Nephron progenitor cell (in vitro differentiated cells): ENCODE data around the gene VSIG10L.

ENCODE experiments used
- DNase-seq: peaks from one replicate; pipeline ENCODE4 v3.0.0; 2021
- H3K27ac Mint-ChIP-seq: 2 replicates; pipeline ENCODE4 v1.8.0; 2021; ENCODE audit warnings: mild to moderate bottlenecking, moderate library complexity, mixed read lengths
- H3K27me3 Mint-ChIP-seq: 2 replicates; pipeline ENCODE4 v1.8.0; 2021; ENCODE audit warnings: mild to moderate bottlenecking, low read depth, mixed read lengths; ENCODE audit not compliant: poor library complexity
- H3K36me3 Mint-ChIP-seq: 2 replicates; pipeline ENCODE4 v1.8.0; 2021; ENCODE audit warnings: low read depth, mixed read lengths
- H3K4me1 Mint-ChIP-seq: 2 replicates; pipeline ENCODE4 v1.8.0; 2021; ENCODE audit warnings: mixed read lengths
- H3K4me3 Mint-ChIP-seq: 2 replicates; pipeline ENCODE4 v1.8.0; 2021; ENCODE audit warnings: mild to moderate bottlenecking, moderate library complexity, mixed read lengths
- H3K9me3 Mint-ChIP-seq: 2 replicates; pipeline ENCODE4 v1.8.0; 2021; ENCODE audit warnings: mild to moderate bottlenecking, moderate library complexity, mixed read lengths
- CTCF ChIP-seq: fragments of 200-600 bp; sonication (generic); IDR thresholded peaks from 2 replicates; pipeline ENCODE4 v1.5.0; 2021; ENCODE audit warnings: antibody characterized with exemption

Gene VSIG10L

GRCh38 chr19:51345076-51345620 is 3.2 kb upstream of the VSIG10L start:
- Mint-ChIP-seq H3K27ac (peak overlapping the region; percentile 78), H3K4me3 (no peak overlapping the region), H3K27me3 (peaks cover 25% of the 10 kb centered on the region), H3K9me3 (no peaks in the 10 kb centered on the region), H3K4me1 (peaks cover 32% of the 10 kb centered on the region), H3K36me3 (peaks cover 14% of the 10 kb centered on the region)
- DNase-seq = no peak
- TF ChIP-seq CTCF = no peak

- TF ChIP-seq CTCF = no peak
Observed at GRCh38 chr19:51342631-51343569, 961 bp upstream of the VSIG10L start.

GRCh38 chr19:51341066-51341465 is 873 bp downstream of the VSIG10L start:
- peaks cover 41% of the 10 kb centered on the region for H3K4me1 Mint-ChIP-seq
- no peak for TF ChIP-seq CTCF
- peak overlapping the region; percentile 61 for H3K27ac Mint-ChIP-seq
- DNase-seq = no peak
- no peaks in the 10 kb centered on the region for H3K9me3 Mint-ChIP-seq
- peaks cover 28% of the 10 kb centered on the region for H3K27me3 Mint-ChIP-seq
- H3K4me3 Mint-ChIP-seq = peak overlapping the region; percentile 82
- H3K36me3 Mint-ChIP-seq = peaks cover 9% of the 10 kb centered on the region

More at GRCh38 chr19:51342631-51343569, 961 bp upstream of the VSIG10L start:
- Mint-ChIP-seq H3K36me3 (peaks cover 14% of the 10 kb centered on the region), H3K27me3 (peaks cover 28% of the 10 kb centered on the region), H3K4me1 (peaks cover 45% of the 10 kb centered on the region), H3K4me3 (peak overlapping the region; percentile 71), H3K27ac (peak overlapping the region; percentile 17), H3K9me3 (no peaks in the 10 kb centered on the region)
- DNase-seq = no peak

- peak overlapping the region; percentile 96 for H3K27ac Mint-ChIP-seq
- peak; percentile 99 for DNase-seq
Observed at GRCh38 chr19:51339687-51340656, 2.0 kb downstream of the VSIG10L start.

GRCh38 chr19:51339313-51339686 is 2.6 kb downstream of the VSIG10L start:
- Mint-ChIP-seq H3K4me3 (peak overlapping the region; percentile 92), H3K27me3 (peaks cover 28% of the 10 kb centered on the region), H3K36me3 (no peaks in the 10 kb centered on the region), H3K9me3 (no peaks in the 10 kb centered on the region), H3K27ac (peak overlapping the region; percentile 96), H3K4me1 (peaks cover 37% of the 10 kb centered on the region)
- DNase-seq = no peak
- TF ChIP-seq CTCF = no peak

More at GRCh38 chr19:51339687-51340656, 2.0 kb downstream of the VSIG10L start:
- H3K9me3 Mint-ChIP-seq = no peaks in the 10 kb centered on the region
- H3K36me3 Mint-ChIP-seq = peaks cover 4% of the 10 kb centered on the region
- no peak for TF ChIP-seq CTCF
- H3K4me3 Mint-ChIP-seq = peak overlapping the region; percentile 92
- peaks cover 28% of the 10 kb centered on the region for H3K27me3 Mint-ChIP-seq
- H3K4me1 Mint-ChIP-seq = peaks cover 41% of the 10 kb centered on the region
